GM19023 (cell line): ENCODE data around the gene POLR2B.
"Not testable (repeated sequence)": the region's sequence is repeated elsewhere in the genome, so short reads cannot be mapped to it uniquely, and the experiment has no call there.

Source experiments
- ATAC-seq: cut with Tn5 transposase; IDR thresholded peaks from one replicate; pipeline ENCODE4 v1.9.1; 2021; ENCODE audit warnings: mild to moderate bottlenecking, moderate library complexity; ENCODE audit not compliant: unreplicated experiment

The POLR2B gene

GRCh38 chr4:56978750-56979303, at the start of gene POLR2B:
Gene POLR2B, plus strand, starts transcription at chr4:56978896. Its CDS starts 90 bp downstream, at chr4:56978986.
- peak; percentile 40 for ATAC-seq

DNA sequence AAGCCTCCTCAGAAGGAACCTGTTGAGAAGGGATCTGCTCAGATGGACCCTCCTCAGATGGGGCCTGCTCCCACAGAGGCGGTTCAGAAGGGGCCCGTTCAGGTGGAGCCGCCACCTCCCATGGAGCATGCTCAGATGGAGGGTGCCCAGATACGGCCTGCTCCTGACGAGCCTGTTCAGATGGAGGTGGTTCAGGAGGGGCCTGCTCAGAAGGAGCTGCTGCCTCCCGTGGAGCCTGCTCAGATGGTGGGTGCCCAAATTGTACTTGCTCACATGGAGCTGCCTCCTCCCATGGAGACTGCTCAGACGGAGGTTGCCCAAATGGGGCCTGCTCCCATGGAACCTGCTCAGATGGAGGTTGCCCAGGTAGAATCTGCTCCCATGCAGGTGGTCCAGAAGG, 48.1 kb upstream of the POLR2B start:
- ATAC-seq = no peak

- ATAC-seq = no peak
Measured at GRCh38 chr4:56931924-56932323, 46.8 kb upstream of the POLR2B start.

GRCh38 chr4:56937262-56937661, 41.4 kb upstream of the POLR2B start:
- no peak for ATAC-seq

GRCh38 chr4:56939826-56940225, 38.9 kb upstream of the POLR2B start:
- not testable (repeated sequence) for ATAC-seq

- no peak for ATAC-seq
Measured at GRCh38 chr4:56940403-56940802, 38.3 kb upstream of the POLR2B start.

DNA sequence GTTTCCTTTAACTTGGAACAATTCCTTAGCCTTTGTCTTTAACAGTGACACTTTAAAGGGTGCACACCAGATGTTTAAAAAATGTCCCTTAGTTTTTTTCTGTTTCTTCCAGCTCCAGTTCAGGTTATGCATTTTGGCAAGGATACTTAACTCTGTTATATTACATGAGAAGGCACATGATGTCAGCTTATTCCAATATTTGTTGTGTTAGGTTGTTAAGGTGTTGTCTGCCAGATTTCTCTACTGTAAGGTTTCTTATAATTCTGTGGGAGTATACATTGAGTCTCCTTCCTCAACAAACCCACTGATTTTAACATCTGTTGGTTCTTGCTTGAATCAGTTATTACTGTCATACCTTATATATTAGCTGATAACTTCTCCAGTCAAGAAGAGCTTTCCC, 37.7 kb upstream of the POLR2B start:
- no peak for ATAC-seq

GRCh38 chr4:56941403-56941802, 37.3 kb upstream of the POLR2B start:
- ATAC-seq = no peak

- ATAC-seq = no peak
Measured at GRCh38 chr4:56953680-56954520, 24.8 kb upstream of the POLR2B start.

- ATAC-seq = no peak
Measured at GRCh38 chr4:56958111-56958517, 20.6 kb upstream of the POLR2B start.

DNA sequence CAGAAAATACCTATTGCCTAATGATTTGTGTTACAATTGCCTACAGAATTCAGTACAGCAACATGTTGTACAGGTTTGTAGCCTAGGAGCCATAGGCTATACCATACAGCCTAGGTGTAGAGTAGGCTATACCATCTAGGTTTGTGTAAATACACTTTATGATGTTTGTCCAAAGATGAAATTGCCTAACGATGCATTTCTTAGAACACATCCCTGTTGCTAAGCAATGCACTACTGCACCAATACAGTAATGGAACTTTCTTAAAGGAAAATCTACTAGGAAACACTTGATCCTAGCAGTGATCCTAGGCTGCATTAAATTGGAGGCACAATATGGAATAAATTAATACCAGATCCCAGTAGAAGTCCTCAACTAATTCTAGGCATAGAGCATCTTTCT, 19.6 kb upstream of the POLR2B start:
- no peak for ATAC-seq

- no peak for ATAC-seq
Measured at GRCh38 chr4:56961107-56961500, 17.6 kb upstream of the POLR2B start.

DNA sequence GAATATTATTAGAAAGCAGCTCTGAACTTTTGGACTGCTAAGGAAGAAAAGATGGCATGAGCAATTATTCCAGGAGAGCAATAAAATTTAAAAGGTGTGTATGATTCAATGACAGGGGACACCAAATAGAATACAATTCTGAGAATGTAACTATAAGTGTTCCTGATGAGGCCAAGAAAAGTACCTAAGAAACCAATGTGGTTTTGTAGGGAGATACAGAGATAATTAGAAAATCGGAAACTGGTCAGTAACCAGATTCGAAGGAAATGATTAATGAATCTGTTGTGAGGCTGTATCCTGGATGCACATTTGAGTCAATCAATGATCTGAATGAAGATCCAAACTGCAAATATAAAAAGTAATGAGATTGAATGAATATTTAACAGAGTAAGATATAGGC, 7.3 kb upstream of the POLR2B start:
- ATAC-seq = no peak

DNA sequence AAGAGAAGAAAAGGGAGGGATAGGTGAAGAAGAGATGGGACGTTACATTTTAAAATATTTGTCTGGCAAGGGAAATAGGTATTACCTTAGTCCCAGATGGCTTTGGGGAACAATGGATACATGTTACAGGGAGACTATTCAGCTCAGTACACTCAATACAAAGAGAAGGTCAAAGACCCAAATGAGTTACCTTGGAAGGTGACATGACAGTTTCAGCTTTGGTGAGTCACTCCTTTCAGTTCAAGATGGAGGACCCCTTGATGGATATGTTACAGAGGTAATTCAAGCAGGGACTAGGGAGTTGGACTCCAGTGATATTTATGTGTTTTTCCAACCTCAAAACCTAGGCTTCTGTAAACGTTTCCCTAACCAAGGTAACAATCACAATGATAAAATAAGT, 6.3 kb upstream of the POLR2B start:
- ATAC-seq = no peak

DNA sequence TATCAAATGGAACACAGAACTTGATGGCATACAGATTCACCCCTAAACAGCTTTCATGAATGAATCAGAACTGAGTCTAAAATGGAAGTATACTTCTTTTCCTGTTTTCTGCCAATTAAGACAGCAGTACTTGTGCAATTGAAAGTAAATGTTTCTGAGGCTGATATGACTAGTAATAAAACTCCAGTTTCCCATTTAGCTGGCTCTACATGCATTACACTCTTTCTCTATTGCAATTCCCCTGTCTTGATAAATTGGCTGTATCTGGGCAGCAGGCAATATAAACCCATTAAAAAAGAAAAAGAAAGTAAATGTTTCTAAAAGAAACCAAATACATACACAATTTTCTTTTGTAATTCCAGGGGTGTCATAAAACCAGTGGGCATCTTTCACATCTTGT, 5.9 kb upstream of the POLR2B start:
- no peak for ATAC-seq

DNA sequence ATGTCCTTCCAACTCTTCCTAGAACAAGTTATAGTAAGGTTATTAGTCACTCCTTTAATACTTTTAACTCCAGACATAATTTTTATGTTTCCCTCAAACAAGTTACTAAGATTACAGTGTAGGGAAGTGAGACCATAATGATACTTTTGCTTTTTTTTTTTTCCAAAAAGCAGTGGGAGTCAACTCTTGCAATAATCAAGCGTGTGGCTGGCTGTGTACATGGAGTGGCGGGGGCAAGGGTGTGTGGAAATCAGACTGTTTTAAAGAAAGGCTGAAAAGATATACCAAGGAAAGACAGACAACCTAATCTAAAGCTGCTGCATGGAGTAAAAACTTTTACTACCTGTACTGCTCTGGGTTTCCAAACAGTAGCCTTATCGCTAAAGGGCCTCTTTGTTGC, 5.4 kb upstream of the POLR2B start:
- no peak for ATAC-seq

DNA sequence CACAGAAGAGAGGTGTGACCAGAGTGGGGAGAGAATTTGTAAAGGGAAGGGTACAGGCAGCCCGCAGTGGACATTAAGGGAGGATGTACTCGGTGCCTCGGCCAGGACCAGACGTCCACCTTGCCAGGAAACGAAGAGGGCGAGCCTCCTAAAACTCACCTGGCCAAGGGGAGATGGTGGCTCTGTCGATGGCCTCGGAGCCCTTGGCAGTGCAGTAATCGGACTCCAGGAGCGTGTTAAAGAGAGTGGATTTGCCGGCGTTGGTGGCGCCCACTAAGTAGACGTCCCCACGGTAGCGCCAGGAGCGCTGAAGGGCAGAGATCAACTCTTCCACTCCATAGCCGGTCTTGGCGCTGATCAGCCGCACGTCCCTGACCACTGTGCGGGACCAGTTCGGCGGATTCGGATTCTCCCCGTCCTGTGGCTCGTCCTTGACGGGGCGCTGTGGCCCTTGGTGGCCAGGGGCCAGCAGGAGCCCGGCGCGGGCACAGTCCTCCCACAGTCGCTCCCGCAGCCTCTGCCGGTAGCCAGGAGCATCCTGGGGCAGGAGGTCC, 2.3 kb upstream of the POLR2B start:
- no peak for ATAC-seq

GRCh38 chr4:56976837-56977320, 1.8 kb upstream of the POLR2B start:
- peak; percentile 34 for ATAC-seq

DNA sequence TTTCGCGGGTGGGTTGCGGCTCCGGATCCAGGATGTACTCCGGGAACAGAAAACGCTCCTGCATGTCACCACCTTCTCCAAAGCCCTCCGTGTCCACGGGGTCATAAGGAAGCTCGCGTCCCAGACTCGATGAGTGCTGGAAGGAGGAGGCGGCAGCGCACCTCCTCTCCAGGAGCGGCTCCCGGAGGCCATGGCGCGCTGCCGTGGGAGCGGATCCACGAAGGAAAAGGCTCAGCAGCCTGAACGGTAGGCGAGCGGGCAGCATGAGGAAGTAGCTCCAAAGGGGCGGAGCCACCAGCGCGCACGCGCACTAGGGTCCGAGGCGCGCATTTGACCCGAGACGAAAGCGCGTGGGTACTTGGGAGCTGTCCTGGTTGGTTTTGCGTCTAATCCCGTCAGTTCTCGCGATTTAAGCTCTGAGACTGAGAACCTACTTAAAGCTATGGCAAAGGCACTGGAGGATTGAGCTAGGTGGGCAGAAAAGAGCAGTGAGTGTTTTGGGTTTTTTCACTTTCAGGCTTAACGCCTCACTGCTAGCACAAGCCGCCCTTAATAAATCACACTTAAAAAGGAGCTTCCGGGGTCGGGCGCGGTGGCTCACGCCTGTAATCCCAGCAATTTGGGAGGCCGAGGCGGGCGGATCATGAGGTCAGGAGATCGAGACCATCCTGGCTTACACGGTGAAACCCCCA, 1.2 kb upstream of the POLR2B start, which contains the start of gene NOA1:
NOA1 (minus strand) TSS at position 286 of the 692 bp plus-strand sequence; CDS start at position 265, 21 bp downstream.
- peak; percentile 82 for ATAC-seq

DNA sequence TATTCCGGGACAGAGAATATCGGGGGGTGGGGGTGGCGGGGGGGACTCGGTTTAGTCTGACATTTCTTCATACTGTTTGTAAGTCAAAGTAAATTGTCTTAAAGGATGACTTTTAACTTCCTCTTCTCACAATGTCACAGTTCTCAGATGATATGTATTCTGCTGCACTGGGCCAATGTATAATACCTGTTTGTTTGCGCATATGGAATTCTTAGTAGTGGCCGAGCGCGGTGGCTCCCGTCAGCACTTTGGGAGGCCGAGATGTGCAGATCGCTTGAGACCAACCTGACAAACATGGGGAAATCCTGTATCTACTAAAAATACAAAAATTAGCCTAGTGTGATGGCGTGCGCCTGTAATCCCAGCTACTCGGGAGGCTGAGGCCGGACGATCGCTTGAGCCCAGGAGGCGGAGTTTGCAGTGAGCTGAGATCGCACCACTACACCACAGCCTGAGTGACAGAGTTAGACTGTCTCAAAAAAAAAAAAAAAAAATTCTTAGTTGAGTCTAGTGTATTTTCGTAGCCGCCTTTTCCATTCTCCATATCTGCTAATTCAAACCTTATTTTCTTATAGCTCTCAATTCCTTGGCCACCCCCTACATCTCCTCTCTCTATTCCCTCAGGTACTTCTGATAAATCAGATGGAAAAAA, 851 bp downstream of the POLR2B start:
- no peak for ATAC-seq

DNA sequence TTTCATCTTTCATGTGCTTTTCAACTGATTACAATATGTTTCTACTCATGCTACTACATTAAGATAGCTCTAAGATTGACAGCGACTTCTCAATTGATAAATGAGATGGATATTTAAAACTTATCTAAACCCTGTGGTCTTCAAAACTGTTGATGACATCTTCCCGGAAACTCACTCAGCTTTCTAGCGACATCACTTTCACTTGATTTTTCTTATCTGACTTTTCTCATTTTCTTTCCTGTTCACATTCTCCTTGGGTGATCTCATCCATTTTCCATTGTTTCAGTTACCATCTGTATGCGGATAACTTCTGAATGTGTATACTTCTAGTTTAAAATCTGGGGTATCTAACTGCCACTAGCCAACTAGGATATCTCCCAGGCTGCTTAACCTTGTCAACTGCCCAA, 3.1 kb downstream of the POLR2B start:
- ATAC-seq = no peak
